GM18498 (cell line): ENCODE results near the gene ELAPOR1.
A peak's percentile ranks its signal among the peaks of the same experiment; 100 is the strongest.

Source experiments
- ATAC-seq: cut with Tn5 transposase; IDR thresholded peaks from one replicate; pipeline ENCODE4 v1.9.1; 2021; ENCODE audit warnings: mild to moderate bottlenecking, moderate library complexity; ENCODE audit not compliant: unreplicated experiment

Gene ELAPOR1

GRCh38 chr1:109094377-109094803 is 19.5 kb upstream of the ELAPOR1 start:
- ATAC-seq = no peak

- no peak for ATAC-seq
These were observed 19.0 kb upstream of the ELAPOR1 start for GRCh38 chr1:109094871-109095270.

- no peak for ATAC-seq
These were observed 18.3 kb upstream of the ELAPOR1 start for GRCh38 chr1:109095631-109096030.

GRCh38 chr1:109096120-109096519 is 17.8 kb upstream of the ELAPOR1 start:
- ATAC-seq = no peak

- peak; percentile 92 for ATAC-seq
These were observed 13.8 kb upstream of the ELAPOR1 start for GRCh38 chr1:109099938-109100773.

GRCh38 chr1:109104364-109105151 is 9.4 kb upstream of the ELAPOR1 start:
- ATAC-seq = no peak

GRCh38 chr1:109105881-109106280 is 8.0 kb upstream of the ELAPOR1 start:
- ATAC-seq = no peak

GRCh38 chr1:109107785-109108184 is 6.1 kb upstream of the ELAPOR1 start:
- ATAC-seq = no peak

GRCh38 chr1:109109906-109110305 is 4.0 kb upstream of the ELAPOR1 start:
- no peak for ATAC-seq

- ATAC-seq = no peak
These were observed 2.4 kb upstream of the ELAPOR1 start for GRCh38 chr1:109111386-109112055.

GRCh38 chr1:109112056-109112651 is 1.8 kb upstream of the ELAPOR1 start:
- no peak for ATAC-seq

- peak; percentile 70 for ATAC-seq
These were observed 1.1 kb upstream of the ELAPOR1 start for GRCh38 chr1:109112652-109113285.

GRCh38 chr1:109114342-109114674 is 393 bp downstream of the ELAPOR1 start:
- ATAC-seq = no peak

GRCh38 chr1:109115685-109116084 is 1.8 kb downstream of the ELAPOR1 start:
- ATAC-seq = no peak

- no peak for ATAC-seq
These were observed 2.4 kb downstream of the ELAPOR1 start for GRCh38 chr1:109116286-109116685.

GRCh38 chr1:109118089-109118488 is 4.2 kb downstream of the ELAPOR1 start:
- ATAC-seq = no peak

- no peak for ATAC-seq
These were observed 6.4 kb downstream of the ELAPOR1 start for GRCh38 chr1:109120356-109120755.

GRCh38 chr1:109131059-109131458 is 17.1 kb downstream of the ELAPOR1 start:
- ATAC-seq = no peak

- no peak for ATAC-seq
These were observed 17.9 kb downstream of the ELAPOR1 start for GRCh38 chr1:109131800-109132199.

- ATAC-seq = no peak
These were observed 19.2 kb downstream of the ELAPOR1 start for GRCh38 chr1:109133002-109133706.
